OCI-LY1 (cell line): Measurements from ENCODE around the gene ADO.

Source experiments
- H2AFZ ChIP-seq: fragments of 200-600 bp; sonication (generic), shearing (Covaris generic); 2 replicates; pipeline ENCODE4 v1.6.0; 2014; ENCODE audit warnings: antibody characterized with exemption, mild to moderate bottlenecking, low read length
- H3F3A ChIP-seq: fragments of 200-600 bp; sonication (generic), shearing (Covaris generic); 2 replicates; pipeline ENCODE4 v1.6.0; 2014; ENCODE audit warnings: mild to moderate bottlenecking, antibody characterized with exemption, low read length, moderate library complexity; ENCODE audit not compliant: insufficient read depth
- H3K27ac ChIP-seq: fragments of 200-600 bp; sonication (generic); 2 replicates; pipeline ENCODE4 v1.5.1; 2014; ENCODE audit warnings: low read length, mixed run types, mild to moderate bottlenecking, low read depth; ENCODE audit not compliant: poor library complexity, severe bottlenecking
- H3K27me3 ChIP-seq: fragments of 200-600 bp; sonication (generic); 2 replicates; pipeline ENCODE4 v1.6.0; 2014; ENCODE audit warnings: antibody characterized with exemption, mild to moderate bottlenecking, low read length, moderate library complexity; ENCODE audit not compliant: insufficient read depth
- H3K36me3 ChIP-seq: fragments of 200-600 bp; sonication (generic); 2 replicates; pipeline ENCODE4 v1.6.1; 2014; ENCODE audit warnings: mild to moderate bottlenecking, antibody characterized with exemption, low read length, moderate library complexity, mixed read lengths; ENCODE audit not compliant: insufficient read depth
- H3K4me1 ChIP-seq: fragments of 200-600 bp; sonication (generic); 2 replicates; pipeline ENCODE4 v1.5.1; 2014; ENCODE audit warnings: mild to moderate bottlenecking, low read length, moderate library complexity; ENCODE audit not compliant: insufficient read depth, severe bottlenecking
- H3K4me2 ChIP-seq: fragments of 200-600 bp; sonication (generic), shearing (Covaris generic); 2 replicates; pipeline ENCODE4 v1.6.1; 2014; ENCODE audit warnings: low read length
- H3K4me3 ChIP-seq: fragments of 200-600 bp; sonication (generic); 2 replicates; pipeline ENCODE4 v1.5.1; 2014; ENCODE audit warnings: low read length, low read depth, mild to moderate bottlenecking, mixed read lengths; ENCODE audit not compliant: poor library complexity, severe bottlenecking
- H3K79me2 ChIP-seq: fragments of 200-600 bp; shearing (Covaris generic); 2 replicates; pipeline ENCODE4 v1.6.1; 2016; ENCODE audit warnings: mixed run types, low read length, mixed read lengths; ENCODE audit not compliant: insufficient read depth
- H3K9ac ChIP-seq: fragments of 200-600 bp; sonication (generic), shearing (Covaris generic); 2 replicates; pipeline ENCODE4 v1.6.1; 2014; ENCODE audit warnings: mild to moderate bottlenecking, low read length, mixed read lengths
- H3K9me2 ChIP-seq: fragments of 200-600 bp; sonication (generic), shearing (Covaris generic); 2 replicates; pipeline ENCODE4 v1.6.1; 2014; ENCODE audit warnings: low read depth, mild to moderate bottlenecking, low read length, mixed read lengths
- H3K9me3 ChIP-seq: fragments of 200-600 bp; shearing (Covaris generic); 2 replicates; pipeline ENCODE4 v1.6.1; 2014; ENCODE audit warnings: low read length, mixed read lengths
- H4K20me1 ChIP-seq: fragments of 200-600 bp; sonication (generic), shearing (Covaris generic); 2 replicates; pipeline ENCODE4 v1.6.0; 2016; ENCODE audit warnings: mild to moderate bottlenecking, low read length; ENCODE audit not compliant: insufficient read depth
- EZH2 ChIP-seq: fragments of 200-600 bp; sonication (generic), shearing (Covaris generic); IDR thresholded peaks from 2 replicates; pipeline ENCODE4 v1.8.0; 2017; ENCODE audit warnings: borderline replicate concordance, mixed run types, mild to moderate bottlenecking, antibody characterized with exemption, low read length, moderate library complexity, mixed read lengths
- TF ChIP-seq, protein P1 (sequence below): fragments of 200-600 bp; sonication (generic), shearing (Covaris generic); IDR thresholded peaks from 2 replicates; pipeline ENCODE4 v1.5.1; 2017; ENCODE audit warnings: mild to moderate bottlenecking, antibody characterized with exemption, low read length, moderate library complexity, mixed read lengths

ADO gene

DNA sequence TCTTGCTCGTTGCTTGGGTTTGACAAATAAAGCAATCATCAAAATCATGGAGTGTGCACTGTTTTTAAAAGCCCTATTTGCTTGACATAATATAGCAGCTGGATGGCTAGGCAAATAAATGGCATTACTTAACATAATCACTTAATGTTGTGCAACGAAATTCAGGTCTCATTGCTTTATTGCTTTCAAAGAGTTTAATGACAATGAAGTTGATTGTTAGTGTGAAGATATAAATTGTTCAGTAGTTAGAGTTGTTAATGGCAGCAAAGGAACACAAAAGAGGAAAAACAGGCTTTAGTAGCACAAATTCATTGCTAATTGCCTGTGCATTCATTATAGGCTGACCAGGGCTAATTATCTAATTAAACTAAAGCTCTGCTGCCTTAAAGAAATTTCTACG lies 7.6 kb upstream of the ADO start:
- no peak overlapping the region for H2AFZ ChIP-seq
- no peaks in the 10 kb centered on the region for H3K79me2 ChIP-seq
- no peak overlapping the region for H3K4me3 ChIP-seq
- no peaks in the 10 kb centered on the region for H3K4me1 ChIP-seq
- no peak overlapping the region for H3K4me2 ChIP-seq
- H3K9me3 ChIP-seq = no peaks in the 10 kb centered on the region
- H3K36me3 ChIP-seq = no peaks in the 10 kb centered on the region
- H4K20me1 ChIP-seq = no peaks in the 10 kb centered on the region
- H3K9ac ChIP-seq = no peak overlapping the region
- no peak overlapping the region for H3K27ac ChIP-seq
- H3F3A ChIP-seq = no peaks in the 10 kb centered on the region
- no peaks in the 10 kb centered on the region for H3K27me3 ChIP-seq
- no peaks in the 10 kb centered on the region for H3K9me2 ChIP-seq
- TF ChIP-seq EZH2 = no peak
- TF ChIP-seq, protein P1, sequence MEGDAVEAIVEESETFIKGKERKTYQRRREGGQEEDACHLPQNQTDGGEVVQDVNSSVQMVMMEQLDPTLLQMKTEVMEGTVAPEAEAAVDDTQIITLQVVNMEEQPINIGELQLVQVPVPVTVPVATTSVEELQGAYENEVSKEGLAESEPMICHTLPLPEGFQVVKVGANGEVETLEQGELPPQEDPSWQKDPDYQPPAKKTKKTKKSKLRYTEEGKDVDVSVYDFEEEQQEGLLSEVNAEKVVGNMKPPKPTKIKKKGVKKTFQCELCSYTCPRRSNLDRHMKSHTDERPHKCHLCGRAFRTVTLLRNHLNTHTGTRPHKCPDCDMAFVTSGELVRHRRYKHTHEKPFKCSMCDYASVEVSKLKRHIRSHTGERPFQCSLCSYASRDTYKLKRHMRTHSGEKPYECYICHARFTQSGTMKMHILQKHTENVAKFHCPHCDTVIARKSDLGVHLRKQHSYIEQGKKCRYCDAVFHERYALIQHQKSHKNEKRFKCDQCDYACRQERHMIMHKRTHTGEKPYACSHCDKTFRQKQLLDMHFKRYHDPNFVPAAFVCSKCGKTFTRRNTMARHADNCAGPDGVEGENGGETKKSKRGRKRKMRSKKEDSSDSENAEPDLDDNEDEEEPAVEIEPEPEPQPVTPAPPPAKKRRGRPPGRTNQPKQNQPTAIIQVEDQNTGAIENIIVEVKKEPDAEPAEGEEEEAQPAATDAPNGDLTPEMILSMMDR = no peak

DNA sequence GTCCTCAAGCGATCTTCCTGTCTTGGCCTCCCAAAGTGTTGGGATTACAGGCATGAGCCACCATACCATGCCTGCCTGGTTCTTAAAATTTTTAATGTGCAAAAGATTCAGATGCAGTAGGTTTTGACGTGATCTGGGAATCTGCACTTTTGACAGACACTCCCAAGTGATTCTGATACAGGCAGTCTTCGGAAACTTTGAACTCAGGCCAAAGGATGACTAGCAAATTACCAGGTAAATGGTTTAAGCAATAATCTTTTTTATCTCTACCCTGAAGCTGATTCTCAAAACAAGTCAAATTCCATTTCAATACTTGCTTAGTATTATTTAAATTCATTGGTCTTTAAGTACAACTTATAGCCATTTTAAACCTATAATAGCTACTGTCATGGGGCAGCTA lies 2.6 kb upstream of the ADO start:
- no peak overlapping the region for H2AFZ ChIP-seq
- no peak overlapping the region for H3K9ac ChIP-seq
- H3K4me2 ChIP-seq = no peak overlapping the region
- peaks cover 16% of the 10 kb centered on the region for H3K4me1 ChIP-seq
- H3K79me2 ChIP-seq = no peaks in the 10 kb centered on the region
- no peaks in the 10 kb centered on the region for H4K20me1 ChIP-seq
- TF ChIP-seq, protein P1 = no peak
- no peak for TF ChIP-seq EZH2
- no peaks in the 10 kb centered on the region for H3K27me3 ChIP-seq
- H3K36me3 ChIP-seq = peaks cover 8% of the 10 kb centered on the region
- no peak overlapping the region for H3K4me3 ChIP-seq
- H3F3A ChIP-seq = no peaks in the 10 kb centered on the region
- no peaks in the 10 kb centered on the region for H3K9me3 ChIP-seq
- no peak overlapping the region for H3K27ac ChIP-seq
- no peaks in the 10 kb centered on the region for H3K9me2 ChIP-seq

DNA sequence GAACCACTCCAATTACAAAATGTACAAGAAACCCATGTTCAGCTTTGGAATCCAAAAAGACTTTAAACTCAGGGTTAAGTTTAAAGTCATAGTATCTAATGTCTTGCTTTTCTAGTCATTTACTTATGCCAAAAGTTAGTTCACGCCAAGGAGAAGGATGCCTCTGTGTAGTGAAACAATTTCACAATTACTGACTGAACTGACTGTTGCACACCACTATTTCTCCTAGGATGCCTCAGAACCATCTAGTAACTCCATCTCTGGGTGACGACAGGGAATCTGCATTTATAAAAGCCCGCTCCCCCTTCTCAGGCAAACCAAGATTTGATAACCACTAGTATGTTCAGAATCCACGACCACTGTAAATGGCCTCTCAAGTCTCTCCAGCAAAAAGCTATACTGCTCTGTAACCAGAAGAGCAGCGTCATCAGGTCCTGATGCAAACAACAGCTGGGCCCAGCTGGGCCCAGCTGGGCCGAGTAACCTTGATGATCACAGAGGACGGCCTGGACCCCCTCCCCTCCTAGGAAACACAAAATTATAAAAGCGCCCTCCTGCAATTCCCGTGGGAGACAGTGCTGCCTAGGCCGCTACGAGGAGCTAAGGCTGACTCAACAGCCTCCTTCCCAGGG lies 680 bp upstream of the ADO start:
- TF ChIP-seq, protein P1 = no peak
- TF ChIP-seq EZH2 = no peak
- H3K9me2 ChIP-seq = no peaks in the 10 kb centered on the region
- 0 out of 2 replicates have a peak, but pooled peaks cover 4% of the 10 kb centered on the region for H4K20me1 ChIP-seq
- H3F3A ChIP-seq = no peaks in the 10 kb centered on the region
- H3K27ac ChIP-seq = peak overlapping the region; percentile 66
- peaks cover 29% of the 10 kb centered on the region for H3K4me1 ChIP-seq
- H3K4me3 ChIP-seq = peak overlapping the region; percentile 81
- H3K36me3 ChIP-seq = peaks cover 27% of the 10 kb centered on the region
- H2AFZ ChIP-seq = peak overlapping the region; percentile 92
- no peaks in the 10 kb centered on the region for H3K27me3 ChIP-seq
- H3K9ac ChIP-seq = peak overlapping the region; percentile 88
- no peaks in the 10 kb centered on the region for H3K9me3 ChIP-seq
- H3K4me2 ChIP-seq = peak overlapping the region; percentile 94
- no peaks in the 10 kb centered on the region for H3K79me2 ChIP-seq
